Measurements from ENCODE around the gene SEC61G. TPM values are rescaled to one million over a fixed set of nuclear protein-coding genes. Genes with fewer than 3 reads are reported as not detected.

The SEC61G gene
- total and polyA plus RNA-seq, 8 donors = 116 to 180 (median 169) TPM

- no peaks in the 10 kb centered on the region for H3K36me3 ChIP-seq
- no peak for TF ChIP-seq CTCF (IDR thresholded peaks at IDR 0.05)
- ATAC-seq (no peak), DNase-seq (no peak)
- intact Hi-C loops (cut with DNase I) = no loop called here
- no peak overlapping the region for H3K4me3 ChIP-seq
- H3K27me3 ChIP-seq = no peaks in the 10 kb centered on the region
- no peaks in the 10 kb centered on the region for H3K4me1 ChIP-seq
- H3K9me3 ChIP-seq = no peaks in the 10 kb centered on the region
- no peak overlapping the region for H3K27ac ChIP-seq
These were observed 29.9 kb downstream of the SEC61G start for GRCh38 chr7:54729107-54729506.

GRCh38 chr7:54728411-54728810 is 30.6 kb downstream of the SEC61G start:
- no peak for TF ChIP-seq CTCF (IDR thresholded peaks at IDR 0.05)
- DNase-seq = no peak
- H3K27me3 ChIP-seq = no peaks in the 10 kb centered on the region
- no peaks in the 10 kb centered on the region for H3K36me3 ChIP-seq
- no peaks in the 10 kb centered on the region for H3K4me1 ChIP-seq
- no peaks in the 10 kb centered on the region for H3K9me3 ChIP-seq
- no peak for ATAC-seq
- H3K4me3 ChIP-seq = no peak overlapping the region
- intact Hi-C loops (cut with DNase I) = no loop called here
- H3K27ac ChIP-seq = no peak overlapping the region

- Histone ChIP-seq H3K36me3 (no peaks in the 10 kb centered on the region), H3K27me3 (no peaks in the 10 kb centered on the region), H3K27ac (no peak overlapping the region), H3K4me1 (no peaks in the 10 kb centered on the region), H3K4me3 (no peak overlapping the region), H3K9me3 (no peaks in the 10 kb centered on the region)
- no peak for ATAC-seq
- intact Hi-C loops (cut with DNase I) = no loop called here
- no peak for DNase-seq
- TF ChIP-seq CTCF (IDR thresholded peaks at IDR 0.05) = no peak
These were observed 33.8 kb downstream of the SEC61G start for GRCh38 chr7:54725255-54725654.

DNA sequence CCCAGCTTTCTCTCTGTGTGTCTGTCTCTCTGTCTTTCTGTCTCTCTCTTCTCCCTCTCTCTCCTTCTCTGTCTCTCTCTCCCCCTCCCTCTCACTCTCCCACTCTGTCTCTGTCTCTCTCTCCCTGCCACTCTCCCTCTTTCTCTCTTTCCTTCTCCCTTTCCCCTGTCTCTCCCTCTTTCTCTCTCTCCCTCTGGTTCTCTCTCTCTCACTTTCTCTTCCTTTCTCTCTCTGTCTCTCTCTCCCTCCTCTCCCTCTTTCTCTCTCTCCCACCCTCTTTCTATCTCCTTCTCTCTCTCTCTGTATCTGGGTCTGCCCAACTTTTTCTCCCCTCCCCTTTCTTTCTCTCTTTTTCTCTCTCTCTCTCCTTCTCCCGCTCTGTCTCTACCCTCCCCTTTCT is 36.5 kb downstream of the SEC61G start:
- Histone ChIP-seq H3K4me3 (no peak overlapping the region), H3K27me3 (no peaks in the 10 kb centered on the region), H3K36me3 (no peaks in the 10 kb centered on the region), H3K27ac (no peak overlapping the region), H3K9me3 (peaks cover 0 to 7% of the 10 kb centered on the region in 2 donors), H3K4me1 (no peaks in the 10 kb centered on the region)
- ATAC-seq (no peak), DNase-seq (no peak)
- TF ChIP-seq CTCF (IDR thresholded peaks at IDR 0.05) = no peak
- intact Hi-C loops (cut with DNase I) = no loop called here

GRCh38 chr7:54722026-54722425 is 37.0 kb downstream of the SEC61G start:
- no peaks in the 10 kb centered on the region for H3K4me1 ChIP-seq
- TF ChIP-seq CTCF (IDR thresholded peaks at IDR 0.05) = no peak
- intact Hi-C loops (cut with DNase I) = no loop called here
- no peaks in the 10 kb centered on the region for H3K36me3 ChIP-seq
- H3K27ac ChIP-seq = no peak overlapping the region
- DNase-seq = no peak
- H3K4me3 ChIP-seq = no peak overlapping the region
- H3K27me3 ChIP-seq = no peaks in the 10 kb centered on the region
- H3K9me3 ChIP-seq = peaks cover 0 to 11% of the 10 kb centered on the region in 2 donors
- ATAC-seq = no peak

All from left lung (tissue), 10 donors.